Osteoblast (primary cell): ENCODE results near the gene CLDN14. TPM values are rescaled to one million over a fixed set of nuclear protein-coding genes. Genes with fewer than 3 reads are reported as not detected.
A peak's percentile ranks its signal among the peaks of the same experiment; 100 is the strongest.

Experiments used
- DNase-seq: peaks from one replicate; pipeline ENCODE4 v3.0.0; 2011; ENCODE audit warnings: low spot score, mixed read lengths; ENCODE audit not compliant: insufficient read length; ENCODE audit errors: missing footprints
- H2AFZ ChIP-seq: 2 replicates; pipeline ENCODE4 v1.6.0; 2011; ENCODE audit warnings: mild to moderate bottlenecking, low read length
- H3K27ac ChIP-seq: 2 replicates; pipeline ENCODE4 v1.5.1; 2011; ENCODE audit warnings: mild to moderate bottlenecking, low read depth, low read length, moderate library complexity
- H3K27me3 ChIP-seq: 2 replicates; pipeline ENCODE4 v1.6.0; 2012; ENCODE audit warnings: mild to moderate bottlenecking, control low read depth, inconsistent platforms, low read length, moderate library complexity; ENCODE audit not compliant: insufficient read depth
- H3K36me3 ChIP-seq: 2 replicates; pipeline ENCODE4 v1.5.1; 2011; ENCODE audit warnings: mild to moderate bottlenecking, low read length, control low read depth, moderate library complexity; ENCODE audit not compliant: insufficient read depth
- H3K4me1 ChIP-seq: 2 replicates; pipeline ENCODE4 v1.5.1; 2011; ENCODE audit warnings: mild to moderate bottlenecking, low read length, control low read depth, moderate library complexity; ENCODE audit not compliant: insufficient read depth
- H3K4me2 ChIP-seq: 2 replicates; pipeline ENCODE4 v1.6.0; 2011; ENCODE audit warnings: mild to moderate bottlenecking, low read length; ENCODE audit not compliant: insufficient read depth
- H3K4me3 ChIP-seq: fragments of 200-600 bp; sonication (generic); 3 replicates; pipeline ENCODE4 v1.5.1; 2012; ENCODE audit warnings: mild to moderate bottlenecking, low read length, inconsistent platforms; ENCODE audit not compliant: insufficient read depth
- H3K79me2 ChIP-seq: 2 replicates; pipeline ENCODE4 v1.6.0; 2012; ENCODE audit warnings: mild to moderate bottlenecking, low read length, control low read depth, inconsistent platforms; ENCODE audit not compliant: insufficient read depth
- H3K9me3 ChIP-seq: 2 replicates; pipeline ENCODE4 v1.5.1; 2011; ENCODE audit warnings: low read depth, low read length, control low read depth
- H4K20me1 ChIP-seq: 2 replicates; pipeline ENCODE4 v1.6.0; 2012; ENCODE audit warnings: mild to moderate bottlenecking, low read length, control low read depth; ENCODE audit not compliant: insufficient read depth
- CTCF ChIP-seq: IDR thresholded peaks from 2 replicates; pipeline ENCODE4 v1.5.1; 2011; ENCODE audit warnings: mild to moderate bottlenecking, low read depth, low read length, moderate library complexity; ENCODE audit errors: extremely low read depth
- total RNA-seq: library from RNA; depleted of rRNA; stranded (reverse); fragments of >200 nt; gene quantifications from 2 replicates; pipeline ENCODE4 v1.2.3, GENCODE V29; 2012

CLDN14 gene
- total RNA-seq, 1 donor = 0.36 TPM

DNA sequence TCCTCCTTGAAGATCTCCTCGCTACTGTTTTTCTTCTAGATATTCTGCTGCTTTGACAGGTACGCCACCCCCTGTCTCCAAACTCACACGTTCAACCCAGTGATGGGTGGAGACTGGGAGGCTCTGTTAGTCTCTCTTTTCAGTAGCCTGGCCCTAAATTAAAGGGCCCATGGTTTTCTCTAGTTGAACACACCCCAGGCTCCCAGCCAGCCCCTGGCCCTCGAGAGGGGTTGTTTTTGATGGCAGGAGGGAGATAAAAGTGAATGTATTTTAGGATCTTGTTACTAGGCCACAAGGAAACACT lies 21.6 kb upstream of the CLDN14 start:
- no peak overlapping the region for H3K4me2 ChIP-seq
- peaks cover 11% of the 10 kb centered on the region for H3K4me1 ChIP-seq
- H3K27me3 ChIP-seq = no peaks in the 10 kb centered on the region
- no peak overlapping the region for H3K4me3 ChIP-seq
- H3K36me3 ChIP-seq = no peaks in the 10 kb centered on the region
- DNase-seq = no peak
- H3K79me2 ChIP-seq = no peaks in the 10 kb centered on the region
- H2AFZ ChIP-seq = peak overlapping the region; percentile 54
- no peak for TF ChIP-seq CTCF
- no peaks in the 10 kb centered on the region for H4K20me1 ChIP-seq
- H3K27ac ChIP-seq = no peak overlapping the region
- no peaks in the 10 kb centered on the region for H3K9me3 ChIP-seq

GRCh38 chr21:36499578-36500471 lies 19.9 kb upstream of the CLDN14 start:
- H3K36me3 ChIP-seq = no peaks in the 10 kb centered on the region
- TF ChIP-seq CTCF = no peak
- peak overlapping the region; percentile 91 for H3K27ac ChIP-seq
- H3K27me3 ChIP-seq = no peaks in the 10 kb centered on the region
- no peaks in the 10 kb centered on the region for H3K79me2 ChIP-seq
- H3K4me2 ChIP-seq = peak overlapping the region; percentile 91
- peak; percentile 93 for DNase-seq
- peaks cover 11% of the 10 kb centered on the region for H3K4me1 ChIP-seq
- H3K9me3 ChIP-seq = no peaks in the 10 kb centered on the region
- peak overlapping the region; percentile 67 for H3K4me3 ChIP-seq
- no peaks in the 10 kb centered on the region for H4K20me1 ChIP-seq
- peak overlapping the region; percentile 92 for H2AFZ ChIP-seq

DNA sequence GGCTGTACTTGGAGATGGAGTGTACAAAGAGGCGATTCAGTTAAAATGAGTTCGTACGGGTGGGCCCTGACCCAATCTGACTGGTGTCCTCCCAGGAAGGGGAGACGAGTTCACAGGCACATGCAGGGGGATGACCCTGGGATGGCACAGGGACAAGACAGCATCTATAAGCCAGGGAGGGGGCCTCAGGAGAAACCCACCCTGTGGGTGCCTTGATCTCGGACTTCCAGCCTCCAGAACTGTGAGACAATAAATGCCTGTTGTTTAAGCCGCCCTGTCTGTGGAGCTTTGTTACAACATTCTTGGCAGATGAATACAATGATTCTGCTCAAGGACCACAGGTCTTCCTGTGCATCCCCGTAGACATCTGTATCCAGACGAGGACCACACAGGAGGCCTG lies 14.6 kb upstream of the CLDN14 start:
- no peak overlapping the region for H3K4me3 ChIP-seq
- H4K20me1 ChIP-seq = no peaks in the 10 kb centered on the region
- no peak overlapping the region for H3K4me2 ChIP-seq
- H2AFZ ChIP-seq = no peak overlapping the region
- no peak overlapping the region for H3K27ac ChIP-seq
- peaks cover 5% of the 10 kb centered on the region for H3K4me1 ChIP-seq
- no peaks in the 10 kb centered on the region for H3K27me3 ChIP-seq
- no peak for TF ChIP-seq CTCF
- no peak for DNase-seq
- no peaks in the 10 kb centered on the region for H3K36me3 ChIP-seq
- H3K79me2 ChIP-seq = no peaks in the 10 kb centered on the region
- H3K9me3 ChIP-seq = no peaks in the 10 kb centered on the region

DNA sequence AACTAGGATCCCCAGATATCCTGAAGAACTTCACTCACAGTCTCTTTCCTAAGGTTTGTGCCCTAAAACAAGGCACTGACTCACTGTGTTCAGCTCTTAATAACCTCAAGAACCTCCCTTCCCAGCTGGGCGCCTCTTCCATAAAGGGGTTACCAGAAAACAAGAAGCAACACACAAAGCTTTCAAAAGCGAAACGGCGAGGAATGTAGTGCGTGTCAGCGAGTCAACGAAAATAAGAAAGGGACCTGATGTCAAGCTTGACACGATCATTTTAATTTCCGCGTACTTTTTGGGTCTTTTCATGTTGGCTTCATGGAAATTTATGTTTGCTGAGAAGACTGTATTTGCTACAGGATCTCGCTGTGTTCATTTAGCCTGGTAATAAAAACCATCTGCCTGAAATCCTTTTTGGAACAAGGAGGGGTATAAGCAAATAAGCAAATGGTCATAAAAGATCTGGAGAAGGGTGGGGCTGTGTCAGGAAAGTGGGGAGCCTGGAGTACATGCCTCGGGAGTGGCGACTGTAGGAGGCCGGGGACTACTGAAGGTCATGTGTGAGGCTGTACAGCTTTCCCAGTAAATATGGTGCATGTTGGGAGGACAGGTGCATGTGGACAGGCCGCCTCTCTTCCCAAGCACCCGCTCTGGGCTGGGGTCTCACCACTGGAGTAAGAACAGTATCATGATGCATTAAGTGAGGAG lies 11.4 kb upstream of the CLDN14 start:
- no peak for TF ChIP-seq CTCF
- H3K79me2 ChIP-seq = no peaks in the 10 kb centered on the region
- H2AFZ ChIP-seq = no peak overlapping the region
- H3K27ac ChIP-seq = no peak overlapping the region
- H3K4me3 ChIP-seq = no peak overlapping the region
- no peak overlapping the region for H3K4me2 ChIP-seq
- DNase-seq = no peak
- no peaks in the 10 kb centered on the region for H3K27me3 ChIP-seq
- no peaks in the 10 kb centered on the region for H3K36me3 ChIP-seq
- no peaks in the 10 kb centered on the region for H3K9me3 ChIP-seq
- H3K4me1 ChIP-seq = no peaks in the 10 kb centered on the region
- no peaks in the 10 kb centered on the region for H4K20me1 ChIP-seq
